ENCODE results near the gene LRRN4.

DNA sequence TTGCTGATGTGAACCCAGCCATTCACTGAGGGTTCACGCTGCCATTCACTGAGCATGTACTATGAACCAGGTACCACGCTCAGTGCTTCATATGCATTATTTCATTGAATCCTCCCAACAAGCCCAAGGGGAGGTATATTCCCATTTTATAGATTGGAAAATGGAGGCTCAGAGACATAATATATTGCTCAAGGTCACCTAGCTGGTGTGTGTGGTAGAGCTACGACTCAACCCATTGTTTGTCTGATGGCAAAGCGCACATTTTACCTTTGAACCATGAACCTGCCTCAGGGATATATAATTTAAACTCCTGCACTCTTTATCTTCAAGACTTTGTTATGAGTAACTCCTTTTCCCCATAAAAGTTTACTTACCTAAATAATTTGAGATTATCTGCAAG lies 40.7 kb upstream of the LRRN4 start:
- TF ChIP-seq, protein P1, sequence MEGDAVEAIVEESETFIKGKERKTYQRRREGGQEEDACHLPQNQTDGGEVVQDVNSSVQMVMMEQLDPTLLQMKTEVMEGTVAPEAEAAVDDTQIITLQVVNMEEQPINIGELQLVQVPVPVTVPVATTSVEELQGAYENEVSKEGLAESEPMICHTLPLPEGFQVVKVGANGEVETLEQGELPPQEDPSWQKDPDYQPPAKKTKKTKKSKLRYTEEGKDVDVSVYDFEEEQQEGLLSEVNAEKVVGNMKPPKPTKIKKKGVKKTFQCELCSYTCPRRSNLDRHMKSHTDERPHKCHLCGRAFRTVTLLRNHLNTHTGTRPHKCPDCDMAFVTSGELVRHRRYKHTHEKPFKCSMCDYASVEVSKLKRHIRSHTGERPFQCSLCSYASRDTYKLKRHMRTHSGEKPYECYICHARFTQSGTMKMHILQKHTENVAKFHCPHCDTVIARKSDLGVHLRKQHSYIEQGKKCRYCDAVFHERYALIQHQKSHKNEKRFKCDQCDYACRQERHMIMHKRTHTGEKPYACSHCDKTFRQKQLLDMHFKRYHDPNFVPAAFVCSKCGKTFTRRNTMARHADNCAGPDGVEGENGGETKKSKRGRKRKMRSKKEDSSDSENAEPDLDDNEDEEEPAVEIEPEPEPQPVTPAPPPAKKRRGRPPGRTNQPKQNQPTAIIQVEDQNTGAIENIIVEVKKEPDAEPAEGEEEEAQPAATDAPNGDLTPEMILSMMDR (IDR thresholded peaks at IDR 0.05; ENCODE audit: low read depth, low read length, missing input control) = no peak
- TF ChIP-seq RAD21 (IDR thresholded peaks at IDR 0.05) = no peak
- TF ChIP-seq, protein P2, sequence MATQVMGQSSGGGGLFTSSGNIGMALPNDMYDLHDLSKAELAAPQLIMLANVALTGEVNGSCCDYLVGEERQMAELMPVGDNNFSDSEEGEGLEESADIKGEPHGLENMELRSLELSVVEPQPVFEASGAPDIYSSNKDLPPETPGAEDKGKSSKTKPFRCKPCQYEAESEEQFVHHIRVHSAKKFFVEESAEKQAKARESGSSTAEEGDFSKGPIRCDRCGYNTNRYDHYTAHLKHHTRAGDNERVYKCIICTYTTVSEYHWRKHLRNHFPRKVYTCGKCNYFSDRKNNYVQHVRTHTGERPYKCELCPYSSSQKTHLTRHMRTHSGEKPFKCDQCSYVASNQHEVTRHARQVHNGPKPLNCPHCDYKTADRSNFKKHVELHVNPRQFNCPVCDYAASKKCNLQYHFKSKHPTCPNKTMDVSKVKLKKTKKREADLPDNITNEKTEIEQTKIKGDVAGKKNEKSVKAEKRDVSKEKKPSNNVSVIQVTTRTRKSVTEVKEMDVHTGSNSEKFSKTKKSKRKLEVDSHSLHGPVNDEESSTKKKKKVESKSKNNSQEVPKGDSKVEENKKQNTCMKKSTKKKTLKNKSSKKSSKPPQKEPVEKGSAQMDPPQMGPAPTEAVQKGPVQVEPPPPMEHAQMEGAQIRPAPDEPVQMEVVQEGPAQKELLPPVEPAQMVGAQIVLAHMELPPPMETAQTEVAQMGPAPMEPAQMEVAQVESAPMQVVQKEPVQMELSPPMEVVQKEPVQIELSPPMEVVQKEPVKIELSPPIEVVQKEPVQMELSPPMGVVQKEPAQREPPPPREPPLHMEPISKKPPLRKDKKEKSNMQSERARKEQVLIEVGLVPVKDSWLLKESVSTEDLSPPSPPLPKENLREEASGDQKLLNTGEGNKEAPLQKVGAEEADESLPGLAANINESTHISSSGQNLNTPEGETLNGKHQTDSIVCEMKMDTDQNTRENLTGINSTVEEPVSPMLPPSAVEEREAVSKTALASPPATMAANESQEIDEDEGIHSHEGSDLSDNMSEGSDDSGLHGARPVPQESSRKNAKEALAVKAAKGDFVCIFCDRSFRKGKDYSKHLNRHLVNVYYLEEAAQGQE (IDR thresholded peaks at IDR 0.05) = no peak
- no peak for TF ChIP-seq FOXA1 (IDR thresholded peaks at IDR 0.05)
- TF ChIP-seq RXRA (IDR thresholded peaks at IDR 0.05) = no peak
- no peak for TF ChIP-seq YY1 (IDR thresholded peaks at IDR 0.05)
- TF ChIP-seq, protein P3, sequence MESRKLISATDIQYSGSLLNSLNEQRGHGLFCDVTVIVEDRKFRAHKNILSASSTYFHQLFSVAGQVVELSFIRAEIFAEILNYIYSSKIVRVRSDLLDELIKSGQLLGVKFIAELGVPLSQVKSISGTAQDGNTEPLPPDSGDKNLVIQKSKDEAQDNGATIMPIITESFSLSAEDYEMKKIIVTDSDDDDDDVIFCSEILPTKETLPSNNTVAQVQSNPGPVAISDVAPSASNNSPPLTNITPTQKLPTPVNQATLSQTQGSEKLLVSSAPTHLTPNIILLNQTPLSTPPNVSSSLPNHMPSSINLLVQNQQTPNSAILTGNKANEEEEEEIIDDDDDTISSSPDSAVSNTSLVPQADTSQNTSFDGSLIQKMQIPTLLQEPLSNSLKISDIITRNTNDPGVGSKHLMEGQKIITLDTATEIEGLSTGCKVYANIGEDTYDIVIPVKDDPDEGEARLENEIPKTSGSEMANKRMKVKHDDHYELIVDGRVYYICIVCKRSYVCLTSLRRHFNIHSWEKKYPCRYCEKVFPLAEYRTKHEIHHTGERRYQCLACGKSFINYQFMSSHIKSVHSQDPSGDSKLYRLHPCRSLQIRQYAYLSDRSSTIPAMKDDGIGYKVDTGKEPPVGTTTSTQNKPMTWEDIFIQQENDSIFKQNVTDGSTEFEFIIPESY (IDR thresholded peaks at IDR 0.05) = no peak
- TF ChIP-seq TAF1 (conservative IDR thresholded peaks at IDR 0.05) = no peak
- no peak for TF ChIP-seq SP1 (IDR thresholded peaks at IDR 0.05)
- TF ChIP-seq, protein P4, sequence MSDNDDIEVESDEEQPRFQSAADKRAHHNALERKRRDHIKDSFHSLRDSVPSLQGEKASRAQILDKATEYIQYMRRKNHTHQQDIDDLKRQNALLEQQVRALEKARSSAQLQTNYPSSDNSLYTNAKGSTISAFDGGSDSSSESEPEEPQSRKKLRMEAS (IDR thresholded peaks at IDR 0.05) = no peak
- no peak for TF ChIP-seq GABPA (IDR thresholded peaks at IDR 0.05 in 1 of 2, conservative IDR thresholded peaks at IDR 0.05 in 1 of 2)
- no peak for TF ChIP-seq EGR1 (IDR thresholded peaks at IDR 0.05; ENCODE audit: low read depth in 2 of 2)
- TF ChIP-seq NR2F2 (IDR thresholded peaks at IDR 0.05) = no peak
- TF ChIP-seq, protein P5, sequence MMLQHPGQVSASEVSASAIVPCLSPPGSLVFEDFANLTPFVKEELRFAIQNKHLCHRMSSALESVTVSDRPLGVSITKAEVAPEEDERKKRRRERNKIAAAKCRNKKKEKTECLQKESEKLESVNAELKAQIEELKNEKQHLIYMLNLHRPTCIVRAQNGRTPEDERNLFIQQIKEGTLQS (IDR thresholded peaks at IDR 0.05) = no peak

Measured in liver (tissue), 3 donors.